Transverse colon (tissue), 4 donors: Measurements from ENCODE around the gene TUBB2B. TPM values are rescaled to one million over a fixed set of nuclear protein-coding genes. Genes with fewer than 3 reads are reported as not detected.

Experiments used
- DNase-seq: peaks from one replicate; pipeline ENCODE4 v3.0.0-alpha.2; 2019
- H3K27ac ChIP-seq, 4 donors: fragments of 200-600 bp; sonication (generic); 2 replicates each; pipeline ENCODE4 v1.5.1; 2016 to 2018; ENCODE audit warnings: inconsistent platforms in 4 of 4
- H3K27me3 ChIP-seq: fragments of 200-600 bp; sonication (generic); 2 replicates; pipeline ENCODE4 v1.5.1; 2017; ENCODE audit warnings: inconsistent platforms
- H3K36me3 ChIP-seq, 4 donors: fragments of 200-600 bp; sonication (generic); 2 replicates each; pipeline ENCODE4 v1.5.1; 2017 to 2019; ENCODE audit warnings: inconsistent platforms in 4 of 4
- H3K4me1 ChIP-seq, 4 donors: fragments of 200-600 bp; sonication (generic); 2 replicates each; pipeline ENCODE4 v1.5.1; 2017 to 2020; ENCODE audit warnings: inconsistent platforms in 4 of 4
- H3K4me3 ChIP-seq, 4 donors: fragments of 200-600 bp; sonication (generic); 1 replicate in 1 of 4; 2 replicates in 3 of 4; pipeline versions ENCODE4 v1.5.1 to v1.6.1; 2017 to 2019; ENCODE audit warnings: inconsistent platforms in 4 of 4
- H3K9me3 ChIP-seq, 2 donors: fragments of 200-600 bp; sonication (generic); 2 replicates each; pipeline ENCODE4 v1.5.1; 2017 to 2019; ENCODE audit warnings: inconsistent platforms in 2 of 2
- EP300 ChIP-seq: sonication (generic); formaldehyde crosslinking; IDR thresholded peaks from one replicate; pipeline ENCODE4 v1.6.1; 2017; ENCODE audit warnings: antibody characterized with exemption, low read depth
- POLR2A ChIP-seq: fragments of 450-650 bp; IDR thresholded peaks from one replicate; pipeline ENCODE4 v1.6.1; 2016; ENCODE audit warnings: antibody characterized with exemption, mild to moderate bottlenecking, moderate library complexity
- POLR2AphosphoS5 ChIP-seq, 3 donors: sonication (generic); formaldehyde crosslinking; IDR thresholded peaks; one replicate each; pipeline ENCODE4 v1.6.1; 2016; ENCODE audit warnings: antibody characterized with exemption in 3 of 3
- WGBS, 2 donors: methylation state at CpG; one replicate each; pipeline ENCODE4 v1.1.5; 2018; ENCODE audit warnings: low coverage in 1 of 2; 5-methylcytosine and 5-hydroxymethylcytosine counted together
- in situ Hi-C, 4 donors: fragments of 200-750 bp; cut with MboI; loops; one replicate each; pipeline versions ENCODE4 v1.15.0 to v1.15.1; 2017; ENCODE audit warnings: low sequenced_read_pairs in 3 of 4, low pct_ligation_motif_present in 1 of 4, low pct_unique_long_range_greater_than_20kb in 1 of 4
- intact Hi-C: fragments of 100-400 bp; cut with DNase I; formaldehyde crosslinking; loops from one replicate; pipeline ENCODE4 v1.15.1; 2023; ENCODE audit warnings: low total_unique reads
- total RNA-seq, 4 donors: library from RNA; depleted of rRNA; stranded (reverse); fragments of >200 nt; gene quantifications; one replicate each; pipeline ENCODE4 v1.1.0, GENCODE V29; 2016
- TF ChIP-seq, protein P1 (sequence below), 5 experiments: fragments of 200-600 bp in 3 of 5; fragments of 450-650 bp in 2 of 5; sonication (generic) in 3 of 5; IDR thresholded peaks; 1 replicate in 2 of 5; 2 replicates in 3 of 5; pipeline ENCODE4 v1.5.1; 2016 to 2017; ENCODE audit warnings: antibody characterized with exemption in 5 of 5, inconsistent platforms in 3 of 5, mild to moderate bottlenecking in 2 of 5, moderate library complexity in 1 of 5

The TUBB2B gene
- total RNA-seq, 4 donors from 2014 or later: 2.9 to 14.9 (median 9.4) TPM

DNA sequence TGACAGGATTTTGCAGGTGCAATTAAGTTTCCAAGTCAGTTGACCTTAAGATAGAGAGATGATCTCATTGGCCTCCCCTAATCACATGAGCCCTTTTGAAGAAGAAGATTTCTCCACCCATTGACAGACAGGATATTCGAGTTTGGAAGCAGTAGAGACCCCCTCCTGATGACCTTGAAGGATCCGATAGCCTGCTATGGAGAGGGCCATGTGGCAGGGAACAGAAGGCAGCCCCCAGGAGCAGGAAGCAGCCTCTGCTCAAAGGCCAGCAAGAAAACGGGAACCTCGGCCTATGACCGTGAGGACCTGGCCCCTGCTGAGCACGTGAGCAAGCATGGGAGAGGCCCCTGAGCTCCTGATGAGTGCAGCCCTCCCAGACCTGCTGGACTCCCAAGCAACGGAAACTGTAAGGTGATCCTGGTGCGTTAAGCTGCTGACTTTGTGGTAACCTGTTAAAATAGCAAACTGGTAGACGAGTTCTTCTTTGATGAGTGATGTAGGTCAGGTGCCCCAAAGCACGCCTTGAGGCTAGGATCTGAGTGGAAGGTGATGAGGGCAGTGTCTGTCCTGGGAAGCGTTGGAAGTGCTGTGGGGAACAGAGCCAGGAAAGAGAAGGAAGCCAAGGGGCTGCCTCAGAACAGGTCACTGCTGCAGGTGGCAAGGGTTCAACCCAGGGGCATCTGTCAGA, 51.6 kb downstream of the TUBB2B start:
- in situ Hi-C loops (no loop called here), intact Hi-C loops (no loop called here)
- H3K9me3 ChIP-seq: no peaks in the 10 kb centered on the region
- H3K27ac ChIP-seq: no peak overlapping the region
- WGBS, 2 donors: 69 to 83% methylated on average over 3 to 11 of the region's 11 CpGs
- H3K4me3 ChIP-seq: no peak overlapping the region
- H3K4me1 ChIP-seq: no peaks in the 10 kb centered on the region
- DNase-seq: no peak
- no peaks in the 10 kb centered on the region for H3K27me3 ChIP-seq
- TF ChIP-seq, protein P1, sequence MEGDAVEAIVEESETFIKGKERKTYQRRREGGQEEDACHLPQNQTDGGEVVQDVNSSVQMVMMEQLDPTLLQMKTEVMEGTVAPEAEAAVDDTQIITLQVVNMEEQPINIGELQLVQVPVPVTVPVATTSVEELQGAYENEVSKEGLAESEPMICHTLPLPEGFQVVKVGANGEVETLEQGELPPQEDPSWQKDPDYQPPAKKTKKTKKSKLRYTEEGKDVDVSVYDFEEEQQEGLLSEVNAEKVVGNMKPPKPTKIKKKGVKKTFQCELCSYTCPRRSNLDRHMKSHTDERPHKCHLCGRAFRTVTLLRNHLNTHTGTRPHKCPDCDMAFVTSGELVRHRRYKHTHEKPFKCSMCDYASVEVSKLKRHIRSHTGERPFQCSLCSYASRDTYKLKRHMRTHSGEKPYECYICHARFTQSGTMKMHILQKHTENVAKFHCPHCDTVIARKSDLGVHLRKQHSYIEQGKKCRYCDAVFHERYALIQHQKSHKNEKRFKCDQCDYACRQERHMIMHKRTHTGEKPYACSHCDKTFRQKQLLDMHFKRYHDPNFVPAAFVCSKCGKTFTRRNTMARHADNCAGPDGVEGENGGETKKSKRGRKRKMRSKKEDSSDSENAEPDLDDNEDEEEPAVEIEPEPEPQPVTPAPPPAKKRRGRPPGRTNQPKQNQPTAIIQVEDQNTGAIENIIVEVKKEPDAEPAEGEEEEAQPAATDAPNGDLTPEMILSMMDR (IDR thresholded peaks at IDR 0.05): no peak
- TF ChIP-seq POLR2A (no peak), EP300 (no peak), POLR2AphosphoS5 (IDR thresholded peaks at IDR 0.05) (no peak)
- H3K36me3 ChIP-seq: no peaks in the 10 kb centered on the region

Other genes with a start within 250 kb of the TUBB2B start
- gene NQO2, start 227.8 kb downstream of the TUBB2B start, total RNA-seq: 1 to 10 TPM in 3 of 4 donors, under 1 TPM in 1; 1.00 to 9.7 (median 7.2) TPM
- gene RIPK1, start 159.2 kb downstream of the TUBB2B start, total RNA-seq: 10 to 100 TPM; 12.1 to 46.0 (median 34.6) TPM
- 10 to 100 TPM; 16.1 to 32.5 (median 21.2) TPM for gene BPHL, start 108.9 kb downstream of the TUBB2B start, total RNA-seq
- gene TUBB2A, start 70.1 kb downstream of the TUBB2B start, total RNA-seq: 10 to 100 TPM; 15.4 to 41.0 (median 29.4) TPM
- gene PSMG4, start 31.3 kb upstream of the TUBB2B start, total RNA-seq: 10 to 100 TPM; 10.1 to 22.7 (median 16.7) TPM
- 100 to 1,000 TPM in 3 of 4 donors, 10 to 100 TPM in 1; 96.1 to 161 (median 117) TPM for gene SLC22A23, start 229.4 kb upstream of the TUBB2B start, total RNA-seq